D721Med (cell line): ENCODE measurements around the gene CNTN4.

Experiments used
- DNase-seq: peaks from one replicate; pipeline ENCODE4 v3.0.0; 2011; ENCODE audit warnings: low spot score; ENCODE audit not compliant: insufficient read length
- FAIRE-seq: peaks from 2 replicates; lab custom pipeline; 2011; peaks lifted over from hg19 to GRCh38; lab: Jason Lieb, UNC
- TF ChIP-seq, protein P1 (sequence below): IDR thresholded peaks from 2 replicates; pipeline ENCODE4 v1.5.1; 2012; ENCODE audit warnings: mild to moderate bottlenecking, control low read depth; ENCODE audit not compliant: insufficient read depth; ENCODE audit errors: missing control alignments

CNTN4 gene

GRCh38 chr3:3023111-3023745 lies 924.6 kb downstream of the CNTN4 start:
- no peak for DNase-seq
- TF ChIP-seq, protein P1, sequence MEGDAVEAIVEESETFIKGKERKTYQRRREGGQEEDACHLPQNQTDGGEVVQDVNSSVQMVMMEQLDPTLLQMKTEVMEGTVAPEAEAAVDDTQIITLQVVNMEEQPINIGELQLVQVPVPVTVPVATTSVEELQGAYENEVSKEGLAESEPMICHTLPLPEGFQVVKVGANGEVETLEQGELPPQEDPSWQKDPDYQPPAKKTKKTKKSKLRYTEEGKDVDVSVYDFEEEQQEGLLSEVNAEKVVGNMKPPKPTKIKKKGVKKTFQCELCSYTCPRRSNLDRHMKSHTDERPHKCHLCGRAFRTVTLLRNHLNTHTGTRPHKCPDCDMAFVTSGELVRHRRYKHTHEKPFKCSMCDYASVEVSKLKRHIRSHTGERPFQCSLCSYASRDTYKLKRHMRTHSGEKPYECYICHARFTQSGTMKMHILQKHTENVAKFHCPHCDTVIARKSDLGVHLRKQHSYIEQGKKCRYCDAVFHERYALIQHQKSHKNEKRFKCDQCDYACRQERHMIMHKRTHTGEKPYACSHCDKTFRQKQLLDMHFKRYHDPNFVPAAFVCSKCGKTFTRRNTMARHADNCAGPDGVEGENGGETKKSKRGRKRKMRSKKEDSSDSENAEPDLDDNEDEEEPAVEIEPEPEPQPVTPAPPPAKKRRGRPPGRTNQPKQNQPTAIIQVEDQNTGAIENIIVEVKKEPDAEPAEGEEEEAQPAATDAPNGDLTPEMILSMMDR = no peak
- peak; percentile 56 for FAIRE-seq

- no peak for DNase-seq
- TF ChIP-seq, protein P1 = no peak
- FAIRE-seq = no peak
Observed at GRCh38 chr3:3027976-3028567, 929.4 kb downstream of the CNTN4 start.

DNA sequence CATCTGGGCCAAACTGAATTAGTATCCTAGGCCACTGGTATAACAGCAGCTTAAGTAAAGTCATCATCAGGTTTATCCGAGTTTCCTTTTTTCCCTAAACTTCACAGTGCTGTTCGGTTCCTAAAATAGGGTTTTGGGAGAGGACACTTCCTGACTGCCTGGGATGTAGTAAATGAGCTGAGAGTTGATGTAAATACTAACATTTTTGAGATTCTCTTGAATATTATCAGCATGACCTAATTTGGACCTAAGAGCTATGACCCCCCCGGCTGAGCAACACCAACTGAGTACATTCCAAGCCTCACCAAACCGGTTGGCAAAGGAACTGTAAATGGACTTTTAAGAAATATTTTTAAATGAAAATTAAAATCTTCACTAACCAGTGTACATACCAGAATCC lies 932.7 kb downstream of the CNTN4 start:
- no peak for FAIRE-seq
- TF ChIP-seq, protein P1 = no peak
- DNase-seq = no peak

- FAIRE-seq = no peak
- TF ChIP-seq, protein P1 = no peak
- no peak for DNase-seq
Observed at GRCh38 chr3:3037156-3037555, 938.5 kb downstream of the CNTN4 start.

DNA sequence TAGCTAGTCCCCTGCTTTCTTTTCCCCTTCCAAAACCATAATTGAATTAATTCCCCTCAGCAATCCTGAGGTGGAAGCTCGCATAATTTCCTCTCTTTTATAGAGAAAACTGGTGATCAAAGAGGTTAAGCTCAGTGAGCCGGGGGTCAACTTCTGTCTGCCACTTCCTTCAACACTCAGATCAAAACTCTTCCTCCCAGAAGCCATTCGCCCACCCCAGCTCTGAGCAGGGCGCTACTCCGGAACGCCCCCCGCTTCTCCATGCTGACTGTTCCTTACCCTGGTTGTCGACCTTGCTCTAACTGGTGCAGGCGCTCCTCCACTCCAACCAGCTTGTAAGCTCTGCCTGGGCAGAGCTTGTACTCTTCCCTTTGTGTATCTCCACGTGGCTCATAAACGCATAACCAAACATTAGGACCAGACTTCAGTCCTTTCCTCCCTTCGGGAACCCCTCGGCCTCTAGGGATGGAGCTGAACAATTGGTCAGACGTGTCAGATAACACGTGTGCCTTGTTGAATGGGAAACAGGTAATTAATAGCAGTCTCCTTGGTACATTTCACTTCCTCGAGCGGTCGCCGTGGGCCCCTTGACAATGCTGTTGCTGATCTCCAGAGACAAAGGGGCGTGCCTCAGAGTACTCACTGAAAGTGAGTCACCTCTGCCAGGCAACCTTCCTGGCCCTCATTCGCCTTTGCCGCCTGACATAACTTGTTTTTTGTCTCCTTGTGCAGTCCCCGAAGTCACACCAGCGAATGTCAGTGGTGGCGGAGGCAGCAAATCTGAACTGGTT lies 939.7 kb downstream of the CNTN4 start:
- no peak for DNase-seq
- FAIRE-seq = no peak
- TF ChIP-seq, protein P1 = no peak

GRCh38 chr3:3053974-3054373 lies 955.3 kb downstream of the CNTN4 start:
- FAIRE-seq = no peak
- TF ChIP-seq, protein P1 = no peak

More at GRCh38 chr3:3053974-3054373, 955.3 kb downstream of the CNTN4 start:
- DNase-seq = no peak
